SJCRH30 (cell line): ENCODE results near the gene SLC8B1. TPM values are rescaled to one million over a fixed set of nuclear protein-coding genes. Genes with fewer than 3 reads are reported as not detected.

Experiments
- DNase-seq, 2 experiments: peaks; one replicate each; pipeline ENCODE4 v3.0.0-alpha.2; 2015 to 2020
- H3K27ac ChIP-seq: fragments of 250-450 bp; sonication (Bioruptor Pico); 2 replicates; pipeline ENCODE4 v1.5.1; 2020; ENCODE audit warnings: mild to moderate bottlenecking, moderate library complexity
- H3K27me3 ChIP-seq: fragments of 250-450 bp; sonication (Bioruptor Pico); 2 replicates; pipeline ENCODE4 v1.5.1; 2020; ENCODE audit warnings: mild to moderate bottlenecking, moderate library complexity
- H3K36me3 ChIP-seq: fragments of 250-450 bp; sonication (Bioruptor Pico); 2 replicates; pipeline ENCODE4 v1.5.1; 2020; ENCODE audit warnings: mild to moderate bottlenecking, moderate library complexity
- H3K4me1 ChIP-seq: fragments of 250-450 bp; sonication (Bioruptor Pico); 2 replicates; pipeline ENCODE4 v1.5.1; 2020; ENCODE audit warnings: mild to moderate bottlenecking, moderate library complexity
- H3K4me3 ChIP-seq: fragments of 250-450 bp; sonication (Bioruptor Pico); 2 replicates; pipeline ENCODE4 v1.5.1; 2020; ENCODE audit warnings: mild to moderate bottlenecking, moderate library complexity
- H3K9me3 ChIP-seq: fragments of 250-450 bp; sonication (Bioruptor Pico); replicated peaks from 2 replicates; pipeline ENCODE4 v1.5.1; 2020; ENCODE audit warnings: mild to moderate bottlenecking, moderate library complexity
- total RNA-seq: library from RNA; depleted of rRNA; stranded (reverse); fragments of >200 nt; shearing (Covaris generic); gene quantifications from 2 replicates; pipeline ENCODE4 v1.2.3, GENCODE V29; 2014; rRNA removed

The SLC8B1 gene
- total RNA-seq, result 8.1 and 9.6 TPM in 2 replicates

DNA sequence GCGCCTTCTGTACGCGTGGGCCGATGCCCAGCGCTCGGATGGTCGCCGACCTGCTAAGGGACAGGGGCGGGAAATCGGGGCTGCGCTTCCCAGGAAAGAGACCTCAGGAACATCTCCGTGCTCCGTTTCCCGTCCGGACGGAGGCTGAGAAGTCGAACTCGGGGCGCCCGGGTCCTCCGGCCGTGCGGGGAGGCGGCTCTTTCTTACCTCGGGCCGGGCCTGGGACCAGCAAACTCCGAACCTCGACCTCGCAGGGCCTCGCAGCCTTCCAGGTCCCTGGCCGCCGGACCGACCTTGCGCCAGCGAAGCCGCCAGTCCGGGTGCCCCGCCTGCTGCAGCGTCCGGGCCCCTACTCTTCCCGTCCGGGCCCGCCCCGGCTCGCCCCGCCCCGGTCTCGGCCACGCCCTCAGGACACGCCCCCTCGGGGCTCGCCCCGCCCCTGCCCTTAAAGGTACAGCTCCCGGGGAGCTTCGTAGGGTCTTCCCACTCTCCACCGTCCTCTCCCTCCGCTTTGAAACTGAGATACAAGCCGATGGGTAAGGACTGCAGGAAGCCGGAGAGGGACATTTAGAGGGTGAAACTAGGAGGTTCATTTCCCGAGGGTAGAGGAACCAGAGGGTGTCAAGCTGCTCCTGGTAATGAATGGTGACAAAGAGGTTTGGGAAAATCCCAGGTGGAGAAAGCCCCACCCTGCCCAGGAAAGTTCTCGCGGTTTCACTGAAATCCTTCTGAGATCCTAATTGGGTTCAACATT lies at the start of gene SLC8B1:
Gene SLC8B1, minus strand, starts transcription at position 324 of the 754 bp plus-strand sequence. CDS start 2,231 bp downstream, outside the sequence.
- peak within 1 kb of the TSS; percentile 13; the same call in 1 of the 2 replicates for H3K27ac ChIP-seq
- DNase-seq, result peak; percentile 75 to 85

DNA sequence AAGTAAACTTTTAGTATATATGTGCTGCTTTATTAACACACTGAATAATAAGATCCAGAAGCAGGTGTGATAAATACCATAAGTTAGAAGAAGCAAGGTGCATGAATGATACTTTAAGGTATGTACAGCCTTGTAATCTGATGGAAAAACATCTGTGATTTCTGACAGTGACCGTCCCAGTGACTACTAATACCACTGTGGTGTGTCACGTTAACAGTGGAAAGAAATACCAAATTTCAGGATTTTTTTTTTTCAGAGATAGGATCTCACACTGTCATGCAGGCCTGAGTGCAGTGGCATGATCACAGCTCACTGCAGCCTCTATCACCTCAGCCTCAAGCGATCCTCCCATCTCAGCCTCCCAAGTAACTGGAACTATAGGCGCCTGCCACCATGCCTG lies 47.3 kb upstream of the SLC8B1 start:
- Histone ChIP-seq H3K36me3 (no peaks in the 10 kb centered on the region), H3K27ac (no peak overlapping the region), H3K27me3 (no peaks in the 10 kb centered on the region), H3K9me3 (no peaks in the 10 kb centered on the region), H3K4me3 (no peak overlapping the region), H3K4me1 (no peaks in the 10 kb centered on the region)
- DNase-seq, result no peak

More for the DNA sequence above, at the start of gene SLC8B1:
- H3K4me1 ChIP-seq, result 0 out of 2 replicates have a peak, but pooled peaks cover 2% of the 10 kb centered on the region
- no peaks in the 10 kb centered on the region for H3K27me3 ChIP-seq
- H3K9me3 ChIP-seq, result no peaks in the 10 kb centered on the region
- H3K36me3 ChIP-seq, result no peaks in the 10 kb centered on the region
- peak within 1 kb of the TSS; percentile 73 for H3K4me3 ChIP-seq

DNA sequence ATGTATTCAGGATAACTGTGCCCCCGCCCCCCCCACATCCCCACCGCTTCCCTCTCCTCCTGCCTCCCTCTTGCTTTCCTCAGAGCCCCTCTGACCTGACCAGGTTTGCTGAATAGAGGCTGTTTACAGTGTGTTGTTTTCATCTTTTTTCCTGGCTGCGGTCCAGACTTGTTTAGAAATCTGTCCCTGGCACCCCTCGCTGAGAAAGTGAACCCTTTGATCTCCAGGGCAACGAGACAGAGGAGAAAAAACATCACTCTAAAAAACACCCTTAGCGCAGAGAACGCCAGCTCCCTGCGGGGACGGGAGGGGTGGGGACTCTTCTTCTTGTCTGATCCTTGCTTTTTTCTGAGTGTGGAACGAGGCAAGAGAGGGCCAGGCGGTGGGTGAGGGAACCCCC lies 46.3 kb upstream of the SLC8B1 start:
- no peaks in the 10 kb centered on the region for H3K9me3 ChIP-seq
- H3K27ac ChIP-seq, result no peak overlapping the region
- H3K27me3 ChIP-seq, result no peaks in the 10 kb centered on the region
- DNase-seq, result no peak
- H3K4me3 ChIP-seq, result no peak overlapping the region
- no peaks in the 10 kb centered on the region for H3K36me3 ChIP-seq
- no peaks in the 10 kb centered on the region for H3K4me1 ChIP-seq

GRCh38 chr12:113378291-113378690 lies 43.4 kb upstream of the SLC8B1 start:
- no peak overlapping the region for H3K4me3 ChIP-seq
- no peaks in the 10 kb centered on the region for H3K9me3 ChIP-seq
- H3K27ac ChIP-seq, result no peak overlapping the region
- DNase-seq, result no peak
- H3K4me1 ChIP-seq, result no peaks in the 10 kb centered on the region
- H3K27me3 ChIP-seq, result no peaks in the 10 kb centered on the region
- no peaks in the 10 kb centered on the region for H3K36me3 ChIP-seq

DNA sequence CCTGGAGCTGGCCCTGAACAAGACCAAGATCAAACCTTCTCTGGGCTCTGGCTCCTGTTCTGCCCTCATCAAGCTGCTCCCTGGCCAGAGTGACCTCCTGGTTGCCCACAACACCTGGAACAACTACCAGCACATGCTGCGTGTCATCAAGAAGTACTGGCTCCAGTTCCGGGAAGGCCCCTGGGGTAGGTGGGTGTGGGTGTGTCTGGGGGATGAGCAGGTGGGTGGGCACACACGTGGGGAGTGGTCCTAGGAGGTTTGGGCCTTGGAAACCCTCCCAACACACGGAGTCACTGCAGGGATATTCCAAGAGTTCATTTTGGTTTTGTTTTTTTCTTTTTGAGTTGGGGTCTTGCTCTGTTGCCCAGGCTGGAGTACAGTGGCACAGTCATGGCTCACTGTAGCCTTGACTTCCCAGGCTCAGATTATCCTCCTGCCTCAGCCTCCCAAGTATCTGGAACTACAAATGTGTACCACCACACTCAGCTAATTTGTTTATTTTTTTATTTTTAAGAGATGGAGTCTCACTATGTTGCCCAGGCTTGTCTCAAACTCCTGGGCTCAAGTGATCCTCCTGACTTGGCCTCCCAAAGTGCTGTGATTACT lies 40.0 kb upstream of the SLC8B1 start:
- Histone ChIP-seq H3K27me3 (no peaks in the 10 kb centered on the region), H3K36me3 (no peaks in the 10 kb centered on the region), H3K4me1 (no peaks in the 10 kb centered on the region), H3K4me3 (no peak overlapping the region), H3K27ac (no peak overlapping the region), H3K9me3 (no peaks in the 10 kb centered on the region)
- DNase-seq, result no peak

DNA sequence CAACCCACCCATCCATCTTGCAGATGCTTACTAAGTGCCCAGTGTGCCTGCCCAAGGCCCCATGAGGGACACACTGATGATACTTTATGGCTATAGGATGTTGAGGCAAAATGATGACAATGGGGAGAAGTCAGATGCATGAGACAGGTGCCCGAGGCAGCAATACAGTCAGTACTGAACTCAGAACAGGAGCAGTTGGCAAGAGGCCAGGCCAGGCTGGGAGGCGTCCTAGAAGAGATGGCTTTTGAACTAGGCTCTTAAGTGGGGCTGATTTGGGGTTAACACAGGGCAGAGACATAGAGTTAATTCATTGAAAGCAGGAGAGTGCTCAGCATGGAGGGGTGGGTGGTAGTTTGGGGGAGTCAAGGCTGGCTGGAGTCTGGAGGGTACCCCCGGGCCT lies 39.1 kb upstream of the SLC8B1 start:
- no peaks in the 10 kb centered on the region for H3K27me3 ChIP-seq
- no peak overlapping the region for H3K27ac ChIP-seq
- no peak overlapping the region for H3K4me3 ChIP-seq
- no peaks in the 10 kb centered on the region for H3K36me3 ChIP-seq
- peak in 1 of 2 experiments; percentile 17 for DNase-seq
- no peaks in the 10 kb centered on the region for H3K9me3 ChIP-seq
- no peaks in the 10 kb centered on the region for H3K4me1 ChIP-seq

GRCh38 chr12:113373440-113373839 lies 38.5 kb upstream of the SLC8B1 start:
- H3K27me3 ChIP-seq, result no peaks in the 10 kb centered on the region
- H3K27ac ChIP-seq, result no peak overlapping the region
- H3K9me3 ChIP-seq, result no peaks in the 10 kb centered on the region
- DNase-seq, result no peak
- no peaks in the 10 kb centered on the region for H3K4me1 ChIP-seq
- no peaks in the 10 kb centered on the region for H3K36me3 ChIP-seq
- H3K4me3 ChIP-seq, result no peak overlapping the region

DNA sequence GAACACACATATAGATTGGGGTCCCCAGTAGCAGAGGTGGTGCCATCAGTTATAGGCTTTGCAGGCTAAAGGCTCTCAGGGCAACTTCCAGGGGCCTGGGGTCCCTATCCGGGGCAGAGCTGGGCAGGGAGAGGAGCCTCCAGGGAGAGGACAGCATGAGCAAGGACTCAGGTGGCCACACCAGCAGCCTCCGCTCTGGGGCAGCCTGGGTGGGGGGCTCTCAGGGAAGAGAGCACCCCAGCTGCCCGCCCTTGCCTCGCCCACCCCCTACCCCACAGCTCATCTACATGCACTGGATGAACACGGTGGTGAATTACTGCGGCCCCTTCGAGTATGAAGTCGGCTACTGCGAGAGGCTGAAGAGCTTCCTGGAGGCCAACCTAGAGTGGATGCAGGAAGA lies 37.5 kb upstream of the SLC8B1 start:
- H3K4me3 ChIP-seq, result no peak overlapping the region
- H3K9me3 ChIP-seq, result no peaks in the 10 kb centered on the region
- DNase-seq, result no peak
- H3K4me1 ChIP-seq, result no peaks in the 10 kb centered on the region
- H3K36me3 ChIP-seq, result no peaks in the 10 kb centered on the region
- H3K27me3 ChIP-seq, result no peaks in the 10 kb centered on the region
- H3K27ac ChIP-seq, result no peak overlapping the region

DNA sequence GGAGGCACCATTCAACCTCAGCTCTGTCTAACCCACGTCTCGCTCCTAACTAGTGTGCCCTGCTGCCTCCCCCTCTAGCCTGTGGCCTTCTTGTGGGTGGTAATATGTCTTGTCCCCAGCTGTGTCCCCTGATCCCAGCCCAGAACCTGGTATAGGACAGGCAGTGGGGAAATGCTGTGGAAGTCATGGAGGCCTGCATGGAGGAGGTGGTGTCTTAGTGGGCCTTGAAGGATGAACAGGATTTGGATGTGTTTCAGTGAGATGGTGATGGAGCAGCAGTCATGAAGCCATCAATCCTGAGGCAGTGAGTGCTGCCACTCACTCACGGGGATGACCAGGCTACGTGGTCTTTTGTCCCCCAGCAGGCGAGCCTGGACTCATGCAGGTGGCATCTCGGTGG lies 36.9 kb upstream of the SLC8B1 start:
- no peaks in the 10 kb centered on the region for H3K27me3 ChIP-seq
- H3K27ac ChIP-seq, result no peak overlapping the region
- no peak overlapping the region for H3K4me3 ChIP-seq
- peaks cover 2% of the 10 kb centered on the region for H3K4me1 ChIP-seq
- no peak for DNase-seq
- H3K36me3 ChIP-seq, result no peaks in the 10 kb centered on the region
- H3K9me3 ChIP-seq, result no peaks in the 10 kb centered on the region

DNA sequence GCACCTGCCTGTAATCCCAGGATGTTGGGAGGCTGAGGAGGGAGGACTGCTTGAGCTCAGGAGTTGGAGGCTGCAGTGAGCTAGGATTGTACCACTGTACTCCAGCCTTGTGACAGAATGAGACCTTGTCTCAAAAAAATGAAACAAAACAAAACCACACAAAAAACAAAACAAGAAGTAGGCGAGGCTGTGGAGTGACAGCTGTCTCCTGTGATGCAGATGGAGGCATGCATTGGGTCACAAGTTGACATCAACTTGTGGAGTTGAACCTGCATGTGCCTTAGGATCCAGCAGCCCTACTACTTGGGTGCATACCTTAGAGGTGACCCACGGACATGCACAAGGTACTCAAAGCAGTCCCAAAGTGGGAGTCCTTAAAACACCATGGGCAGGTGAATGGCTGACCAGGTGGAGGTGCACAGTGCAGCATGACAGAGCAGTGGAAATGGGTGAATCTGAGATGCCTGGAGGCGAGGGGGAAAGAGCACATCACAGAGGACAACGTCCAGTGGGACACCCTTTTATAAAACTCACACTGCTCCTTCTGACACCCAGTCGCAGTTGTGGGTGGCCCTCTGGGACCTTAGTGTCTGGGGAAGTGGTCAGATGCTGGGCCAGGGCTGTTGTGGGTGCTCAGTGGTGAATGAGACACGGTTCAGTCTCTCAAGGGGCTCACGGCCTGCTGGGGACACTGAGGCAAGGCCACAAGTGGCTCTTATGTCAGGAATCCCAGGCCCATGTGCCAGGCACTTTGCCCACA lies 36.2 kb upstream of the SLC8B1 start:
- Histone ChIP-seq H3K4me3 (no peak overlapping the region), H3K9me3 (no peaks in the 10 kb centered on the region), H3K4me1 (peaks cover 5% of the 10 kb centered on the region), H3K27me3 (no peaks in the 10 kb centered on the region), H3K36me3 (no peaks in the 10 kb centered on the region), H3K27ac (no peak overlapping the region)
- DNase-seq, result no peak

- H3K9me3 ChIP-seq, result no peaks in the 10 kb centered on the region
- no peaks in the 10 kb centered on the region for H3K27me3 ChIP-seq
- no peak overlapping the region for H3K27ac ChIP-seq
- H3K36me3 ChIP-seq, result no peaks in the 10 kb centered on the region
- H3K4me1 ChIP-seq, result peaks cover 5% of the 10 kb centered on the region
- DNase-seq, result no peak
- no peak overlapping the region for H3K4me3 ChIP-seq
Observed at GRCh38 chr12:113369391-113369985, 34.6 kb upstream of the SLC8B1 start.

- Histone ChIP-seq H3K4me1 (peaks cover 5% of the 10 kb centered on the region), H3K27me3 (no peaks in the 10 kb centered on the region), H3K36me3 (no peaks in the 10 kb centered on the region), H3K27ac (no peak overlapping the region), H3K4me3 (no peak overlapping the region), H3K9me3 (no peaks in the 10 kb centered on the region)
- no peak for DNase-seq
Observed at GRCh38 chr12:113368331-113368730, 33.4 kb upstream of the SLC8B1 start.

- no peak overlapping the region for H3K27ac ChIP-seq
- no peaks in the 10 kb centered on the region for H3K9me3 ChIP-seq
- H3K4me1 ChIP-seq, result peaks cover 5% of the 10 kb centered on the region
- H3K36me3 ChIP-seq, result no peaks in the 10 kb centered on the region
- no peaks in the 10 kb centered on the region for H3K27me3 ChIP-seq
- DNase-seq, result peak; percentile 17 to 49
- H3K4me3 ChIP-seq, result no peak overlapping the region
Observed at GRCh38 chr12:113366827-113367226, 31.9 kb upstream of the SLC8B1 start.

GRCh38 chr12:113365639-113366395 lies 30.9 kb upstream of the SLC8B1 start:
- no peak for DNase-seq
- H3K27me3 ChIP-seq, result no peaks in the 10 kb centered on the region
- peaks cover 5% of the 10 kb centered on the region for H3K4me1 ChIP-seq
- H3K27ac ChIP-seq, result no peak overlapping the region
- no peak overlapping the region for H3K4me3 ChIP-seq
- H3K9me3 ChIP-seq, result no peaks in the 10 kb centered on the region
- H3K36me3 ChIP-seq, result no peaks in the 10 kb centered on the region
